NCI-H748 treated with DMSO at 0.1 percent for 48 hours (cell line): Measurements from ENCODE around the gene LMTK3.

Experiments used
- DNase-seq: peaks from one replicate; lab custom pipeline; 2025; lab: John Stamatoyannopoulos, UW

Gene LMTK3

GRCh38 chr19:48445606-48446481 lies 65.8 kb downstream of the LMTK3 start, which contains the start of gene GRWD1:
Gene GRWD1, plus strand, starts transcription at chr19:48445983. Its CDS starts 23 bp downstream, at chr19:48446006.
- peak; percentile 98 for DNase-seq

GRCh38 chr19:48445256-48445605 lies 66.4 kb downstream of the LMTK3 start:
- peak; percentile 96 for DNase-seq

- DNase-seq, result no peak
Measured at GRCh38 chr19:48444936-48445200, 66.8 kb downstream of the LMTK3 start.

- peak; percentile 55 for DNase-seq
Measured at GRCh38 chr19:48444129-48444935, 67.3 kb downstream of the LMTK3 start.

- DNase-seq, result no peak
Measured at GRCh38 chr19:48443731-48444128, 67.9 kb downstream of the LMTK3 start.

GRCh38 chr19:48443256-48443655 lies 68.4 kb downstream of the LMTK3 start:
- no peak for DNase-seq

- DNase-seq, result no peak
Measured at GRCh38 chr19:48442116-48443035, 69.3 kb downstream of the LMTK3 start.

- DNase-seq, result no peak
Measured at GRCh38 chr19:48441360-48442050, 70.1 kb downstream of the LMTK3 start.

GRCh38 chr19:48436586-48436985 lies 75.0 kb downstream of the LMTK3 start:
- DNase-seq, result no peak
